ENCODE measurements around the gene TTC28.

Gene TTC28

GRCh38 chr22:28232204-28232603, 447.4 kb downstream of the TTC28 start:
- no peak overlapping the region for H2AFZ ChIP-seq (ENCODE audit: low read depth, low read length, severe bottlenecking)
- H3K4me2 ChIP-seq (ENCODE audit: low read depth, low read length, poor library complexity, severe bottlenecking): no peak overlapping the region
- H3K36me3 ChIP-seq (ENCODE audit: low read length): no peaks in the 10 kb centered on the region
- H3K27me3 ChIP-seq (ENCODE audit: low read length): no peaks in the 10 kb centered on the region
- H3K79me2 ChIP-seq (ENCODE audit: insufficient read depth, low read length): no peaks in the 10 kb centered on the region
- H4K20me1 ChIP-seq (ENCODE audit: low read depth, low read length): no peaks in the 10 kb centered on the region
- H3K9me3 ChIP-seq (ENCODE audit: insufficient read depth, low read length): no peaks in the 10 kb centered on the region
- H3K9ac ChIP-seq (ENCODE audit: low read length): no peak overlapping the region
- TF ChIP-seq EZH2phosphoT487 (conservative IDR thresholded peaks at IDR 0.05; ENCODE audit: low read length): no peak
- TF ChIP-seq CTCF (IDR thresholded peaks at IDR 0.05; ENCODE audit: insufficient read depth, low read length, poor library complexity, severe bottlenecking): no peak
- H3K27ac ChIP-seq (ENCODE audit: low read depth, low read length): no peak overlapping the region
- no peak overlapping the region for H3K4me3 ChIP-seq (ENCODE audit: insufficient read depth, low read length, poor library complexity, severe bottlenecking)
- no peaks in the 10 kb centered on the region for H3K9me2 ChIP-seq (replicated peaks; ENCODE audit: insufficient read depth, low read length)
- H3F3A ChIP-seq (ENCODE audit: insufficient read depth): no peaks in the 10 kb centered on the region

GRCh38 chr22:28231441-28231840, 448.2 kb downstream of the TTC28 start:
- Histone ChIP-seq H3K4me2 (ENCODE audit: low read depth, low read length, poor library complexity, severe bottlenecking) (no peak overlapping the region), H3K27me3 (ENCODE audit: low read length) (no peaks in the 10 kb centered on the region), H3K9ac (ENCODE audit: low read length) (no peak overlapping the region), H3K9me2 (replicated peaks; ENCODE audit: insufficient read depth, low read length) (no peaks in the 10 kb centered on the region), H3K9me3 (ENCODE audit: insufficient read depth, low read length) (no peaks in the 10 kb centered on the region), H3K4me3 (ENCODE audit: insufficient read depth, low read length, poor library complexity, severe bottlenecking) (no peak overlapping the region), H2AFZ (ENCODE audit: low read depth, low read length, severe bottlenecking) (no peak overlapping the region), H3K36me3 (ENCODE audit: low read length) (no peaks in the 10 kb centered on the region), H3F3A (ENCODE audit: insufficient read depth) (no peaks in the 10 kb centered on the region), H4K20me1 (ENCODE audit: low read depth, low read length) (no peaks in the 10 kb centered on the region), H3K27ac (ENCODE audit: low read depth, low read length) (no peak overlapping the region), H3K79me2 (ENCODE audit: insufficient read depth, low read length) (no peaks in the 10 kb centered on the region)
- TF ChIP-seq EZH2phosphoT487 (conservative IDR thresholded peaks at IDR 0.05; ENCODE audit: low read length) (no peak), CTCF (IDR thresholded peaks at IDR 0.05; ENCODE audit: insufficient read depth, low read length, poor library complexity, severe bottlenecking) (no peak)

- H3K4me3 ChIP-seq (ENCODE audit: insufficient read depth, low read length, poor library complexity, severe bottlenecking): no peak overlapping the region
- no peaks in the 10 kb centered on the region for H3K79me2 ChIP-seq (ENCODE audit: insufficient read depth, low read length)
- no peak overlapping the region for H3K27ac ChIP-seq (ENCODE audit: low read depth, low read length)
- no peaks in the 10 kb centered on the region for H4K20me1 ChIP-seq (ENCODE audit: low read depth, low read length)
- no peaks in the 10 kb centered on the region for H3F3A ChIP-seq (ENCODE audit: insufficient read depth)
- no peak overlapping the region for H3K9ac ChIP-seq (ENCODE audit: low read length)
- no peaks in the 10 kb centered on the region for H3K9me2 ChIP-seq (replicated peaks; ENCODE audit: insufficient read depth, low read length)
- TF ChIP-seq CTCF (IDR thresholded peaks at IDR 0.05; ENCODE audit: insufficient read depth, low read length, poor library complexity, severe bottlenecking): no peak
- no peaks in the 10 kb centered on the region for H3K36me3 ChIP-seq (ENCODE audit: low read length)
- no peaks in the 10 kb centered on the region for H3K9me3 ChIP-seq (ENCODE audit: insufficient read depth, low read length)
- no peak overlapping the region for H2AFZ ChIP-seq (ENCODE audit: low read depth, low read length, severe bottlenecking)
- H3K4me2 ChIP-seq (ENCODE audit: low read depth, low read length, poor library complexity, severe bottlenecking): no peak overlapping the region
- H3K27me3 ChIP-seq (ENCODE audit: low read length): no peaks in the 10 kb centered on the region
These were observed 449.0 kb downstream of the TTC28 start for GRCh38 chr22:28230671-28231070.

All from SU-DHL-6 (cell line).